Measurements from ENCODE around the gene SRSF12.

The SRSF12 gene

GRCh38 chr6:89117211-89118108 is at the start of gene SRSF12:
Gene SRSF12, minus strand, starts transcription at chr6:89118071. Its CDS starts 184 bp downstream, at chr6:89117887.
- TF ChIP-seq CTCF (conservative IDR thresholded peaks at IDR 0.05): 0 out of 2 replicates have a peak, but pooled peaks have one; percentile 14
- H3K27ac ChIP-seq: peak within 1 kb of the TSS; percentile 68; the same call in 1 of the 2 replicates

- no peak for TF ChIP-seq CTCF (conservative IDR thresholded peaks at IDR 0.05)
- H3K27ac ChIP-seq: no peak overlapping the region
Observed at GRCh38 chr6:89162047-89162371, 44.1 kb upstream of the SRSF12 start.

- no peak overlapping the region for H3K27ac ChIP-seq
- no peak for TF ChIP-seq CTCF (conservative IDR thresholded peaks at IDR 0.05)
Observed at GRCh38 chr6:89161326-89162046, 43.6 kb upstream of the SRSF12 start.

GRCh38 chr6:89160331-89161092 is 42.6 kb upstream of the SRSF12 start:
- H3K27ac ChIP-seq: no peak overlapping the region
- TF ChIP-seq CTCF (conservative IDR thresholded peaks at IDR 0.05): no peak

GRCh38 chr6:89154131-89154530 is 36.3 kb upstream of the SRSF12 start:
- TF ChIP-seq CTCF (conservative IDR thresholded peaks at IDR 0.05): no peak
- no peak overlapping the region for H3K27ac ChIP-seq

GRCh38 chr6:89148016-89148750 is 30.3 kb upstream of the SRSF12 start:
- peak overlapping the region; percentile 97 for H3K27ac ChIP-seq
- TF ChIP-seq CTCF (conservative IDR thresholded peaks at IDR 0.05): no peak

Data from VCaP (cell line).